ENCODE results near the gene PKMYT1. TPM values are rescaled to one million over a fixed set of nuclear protein-coding genes. Genes with fewer than 3 reads are reported as not detected.

The PKMYT1 gene
- total and polyA plus RNA-seq, 9 of the 15 experiments (the other 6 are each of a cell fraction or from before 2014, with no cell fraction given), result 8.7 to 201 (median 37.8) TPM

DNA sequence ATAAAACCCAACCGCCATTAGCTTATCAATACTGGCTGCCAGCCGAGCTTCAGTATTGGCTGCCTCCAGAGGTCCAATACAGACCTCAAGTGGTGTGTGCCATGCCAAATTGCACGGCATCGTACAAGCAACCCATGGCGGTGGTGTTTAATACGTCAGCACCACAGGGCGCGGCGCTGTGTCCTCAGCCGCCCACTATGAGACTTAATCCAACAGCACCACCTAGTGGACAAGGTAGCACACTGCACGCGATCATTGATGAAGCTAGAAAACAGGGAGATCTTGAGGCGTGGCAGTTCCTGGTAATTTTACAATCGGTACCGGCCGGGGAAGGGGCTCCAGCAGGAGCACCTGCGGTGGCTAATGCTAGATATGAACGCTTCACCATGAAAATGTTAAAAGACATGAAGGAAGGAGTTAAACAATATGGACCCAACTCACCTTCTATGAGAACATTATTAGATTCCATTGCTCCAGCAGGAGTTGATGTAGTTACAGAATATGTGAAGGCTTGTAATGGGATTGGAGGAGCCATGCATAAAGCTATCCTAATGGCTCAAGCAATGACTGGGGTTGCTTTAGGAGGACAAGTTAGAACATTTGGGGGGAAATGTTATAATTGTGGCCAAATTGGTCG, 53.1 kb downstream of the PKMYT1 start (continued):
- TF ChIP-seq MAFF (IDR thresholded peaks at IDR 0.05; ENCODE audit: low read length) (no peak), DNMT1 (IDR thresholded peaks at IDR 0.05) (no peak), ZZZ3 (IDR thresholded peaks at IDR 0.05) (no peak), RB1 (IDR thresholded peaks at IDR 0.05; ENCODE audit: low read depth) (peak; percentile 82), CBX3 (IDR thresholded peaks at IDR 0.05; ENCODE audit: borderline replicate concordance in 1 of 2, low read length in 2 of 2) (no peak), SMC3 (conservative IDR thresholded peaks at IDR 0.05; ENCODE audit: insufficient read depth, low read depth, low read length) (peak; percentile 81), DDX20 (tag; IDR thresholded peaks at IDR 0.05; ENCODE audit: low read depth) (no peak), ZNF253 (CRISPR knock-in tag; conservative IDR thresholded peaks at IDR 0.05) (no peak), SETDB1 (IDR thresholded peaks at IDR 0.05; ENCODE audit: low read length) (no peak), BCL6 (CRISPR knock-in tag; IDR thresholded peaks at IDR 0.05) (no peak), RBM17 (IDR thresholded peaks at IDR 0.05; ENCODE audit: borderline replicate concordance, low read depth, low read length) (no peak), SAFB2 (IDR thresholded peaks at IDR 0.05; ENCODE audit: borderline replicate concordance, low read depth, low read length, severe bottlenecking) (no peak), ZNF586 (CRISPR knock-in tag; conservative IDR thresholded peaks at IDR 0.05) (no peak)
- TF ChIP-seq, protein P1, sequence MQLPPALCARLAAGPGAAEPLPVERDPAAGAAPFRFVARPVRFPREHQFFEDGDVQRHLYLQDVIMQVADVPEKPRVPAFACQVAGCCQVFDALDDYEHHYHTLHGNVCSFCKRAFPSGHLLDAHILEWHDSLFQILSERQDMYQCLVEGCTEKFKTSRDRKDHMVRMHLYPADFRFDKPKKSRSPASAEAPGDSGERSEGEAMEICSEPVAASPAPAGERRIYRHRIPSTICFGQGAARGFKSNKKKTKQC (CRISPR knock-in tag; IDR thresholded peaks at IDR 0.05), result no peak
- TF ChIP-seq, protein P2, sequence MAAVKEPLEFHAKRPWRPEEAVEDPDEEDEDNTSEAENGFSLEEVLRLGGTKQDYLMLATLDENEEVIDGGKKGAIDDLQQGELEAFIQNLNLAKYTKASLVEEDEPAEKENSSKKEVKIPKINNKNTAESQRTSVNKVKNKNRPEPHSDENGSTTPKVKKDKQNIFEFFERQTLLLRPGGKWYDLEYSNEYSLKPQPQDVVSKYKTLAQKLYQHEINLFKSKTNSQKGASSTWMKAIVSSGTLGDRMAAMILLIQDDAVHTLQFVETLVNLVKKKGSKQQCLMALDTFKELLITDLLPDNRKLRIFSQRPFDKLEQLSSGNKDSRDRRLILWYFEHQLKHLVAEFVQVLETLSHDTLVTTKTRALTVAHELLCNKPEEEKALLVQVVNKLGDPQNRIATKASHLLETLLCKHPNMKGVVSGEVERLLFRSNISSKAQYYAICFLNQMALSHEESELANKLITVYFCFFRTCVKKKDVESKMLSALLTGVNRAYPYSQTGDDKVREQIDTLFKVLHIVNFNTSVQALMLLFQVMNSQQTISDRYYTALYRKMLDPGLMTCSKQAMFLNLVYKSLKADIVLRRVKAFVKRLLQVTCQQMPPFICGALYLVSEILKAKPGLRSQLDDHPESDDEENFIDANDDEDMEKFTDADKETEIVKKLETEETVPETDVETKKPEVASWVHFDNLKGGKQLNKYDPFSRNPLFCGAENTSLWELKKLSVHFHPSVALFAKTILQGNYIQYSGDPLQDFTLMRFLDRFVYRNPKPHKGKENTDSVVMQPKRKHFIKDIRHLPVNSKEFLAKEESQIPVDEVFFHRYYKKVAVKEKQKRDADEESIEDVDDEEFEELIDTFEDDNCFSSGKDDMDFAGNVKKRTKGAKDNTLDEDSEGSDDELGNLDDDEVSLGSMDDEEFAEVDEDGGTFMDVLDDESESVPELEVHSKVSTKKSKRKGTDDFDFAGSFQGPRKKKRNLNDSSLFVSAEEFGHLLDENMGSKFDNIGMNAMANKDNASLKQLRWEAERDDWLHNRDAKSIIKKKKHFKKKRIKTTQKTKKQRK (IDR thresholded peaks at IDR 0.05; ENCODE audit: borderline replicate concordance, low read depth, low read length), result no peak
- TF ChIP-seq, protein P3, sequence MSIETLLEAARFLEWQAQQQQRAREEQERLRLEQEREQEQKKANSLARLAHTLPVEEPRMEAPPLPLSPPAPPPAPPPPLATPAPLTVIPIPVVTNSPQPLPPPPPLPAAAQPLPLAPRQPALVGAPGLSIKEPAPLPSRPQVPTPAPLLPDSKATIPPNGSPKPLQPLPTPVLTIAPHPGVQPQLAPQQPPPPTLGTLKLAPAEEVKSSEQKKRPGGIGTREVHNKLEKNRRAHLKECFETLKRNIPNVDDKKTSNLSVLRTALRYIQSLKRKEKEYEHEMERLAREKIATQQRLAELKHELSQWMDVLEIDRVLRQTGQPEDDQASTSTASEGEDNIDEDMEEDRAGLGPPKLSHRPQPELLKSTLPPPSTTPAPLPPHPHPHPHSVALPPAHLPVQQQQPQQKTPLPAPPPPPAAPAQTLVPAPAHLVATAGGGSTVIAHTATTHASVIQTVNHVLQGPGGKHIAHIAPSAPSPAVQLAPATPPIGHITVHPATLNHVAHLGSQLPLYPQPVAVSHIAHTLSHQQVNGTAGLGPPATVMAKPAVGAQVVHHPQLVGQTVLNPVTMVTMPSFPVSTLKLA (conservative IDR thresholded peaks at IDR 0.05), result peak in 1 of 2 experiments; percentile 63; a peak in 3 of 4 replicates
- TF ChIP-seq, protein P4, sequence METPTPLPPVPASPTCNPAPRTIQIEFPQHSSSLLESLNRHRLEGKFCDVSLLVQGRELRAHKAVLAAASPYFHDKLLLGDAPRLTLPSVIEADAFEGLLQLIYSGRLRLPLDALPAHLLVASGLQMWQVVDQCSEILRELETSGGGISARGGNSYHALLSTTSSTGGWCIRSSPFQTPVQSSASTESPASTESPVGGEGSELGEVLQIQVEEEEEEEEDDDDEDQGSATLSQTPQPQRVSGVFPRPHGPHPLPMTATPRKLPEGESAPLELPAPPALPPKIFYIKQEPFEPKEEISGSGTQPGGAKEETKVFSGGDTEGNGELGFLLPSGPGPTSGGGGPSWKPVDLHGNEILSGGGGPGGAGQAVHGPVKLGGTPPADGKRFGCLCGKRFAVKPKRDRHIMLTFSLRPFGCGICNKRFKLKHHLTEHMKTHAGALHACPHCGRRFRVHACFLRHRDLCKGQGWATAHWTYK (CRISPR knock-in tag; IDR thresholded peaks at IDR 0.05), result no peak
